MCF 10A (cell line): ENCODE measurements around the gene RNF144B. TPM values are rescaled to one million over a fixed set of nuclear protein-coding genes. Genes with fewer than 3 reads are reported as not detected.

Source experiments
- BruUV-seq: library from RNA; stranded (reverse); fragments of 400-500 nt; replicated peaks from 2 replicates; lab custom pipeline; 2021; lab: Mats Ljungman, UMichigan
- CTCF ChIA-PET: fragments of 300-600 bp; sonication (Branson Sonifier 250); formaldehyde crosslinking; extraction: SDS; loops from one replicate; lab custom pipeline; 2021; ENCODE audit warnings: antibody characterized with exemption, inconsistent platforms; lab: Yijun Ruan, JAX
- POLR2A ChIA-PET: fragments of 300-600, 350-650 bp; sonication (Branson Sonifier 250); formaldehyde crosslinking; extraction: SDS; loops from one replicate; lab custom pipeline; 2020; ENCODE audit warnings: antibody characterized with exemption, inconsistent platforms; lab: Yijun Ruan, JAX
- DNase-seq: peaks from one replicate; pipeline ENCODE4 v3.0.0-alpha.2; 2018; ENCODE audit not compliant: unreplicated experiment
- H3K27ac Mint-ChIP-seq: one replicate; pipeline ENCODE4 v1.8.0; 2022; ENCODE audit warnings: mild to moderate bottlenecking, low read depth, mixed read lengths; ENCODE audit not compliant: unreplicated experiment
- H3K27me3 Mint-ChIP-seq: one replicate; pipeline ENCODE4 v1.8.0; 2022; ENCODE audit warnings: mixed read lengths; ENCODE audit not compliant: insufficient read depth, unreplicated experiment
- H3K36me3 Mint-ChIP-seq: one replicate; pipeline ENCODE4 v1.8.0; 2022; ENCODE audit warnings: mild to moderate bottlenecking, moderate library complexity, mixed read lengths; ENCODE audit not compliant: insufficient read depth, unreplicated experiment
- H3K4me1 Mint-ChIP-seq: one replicate; pipeline ENCODE4 v1.8.0; 2022; ENCODE audit warnings: mixed read lengths; ENCODE audit not compliant: insufficient read depth, unreplicated experiment
- H3K4me3 Mint-ChIP-seq: one replicate; pipeline ENCODE4 v1.8.0; 2022; ENCODE audit warnings: mild to moderate bottlenecking, moderate library complexity, mixed read lengths; ENCODE audit not compliant: unreplicated experiment
- H3K9me3 Mint-ChIP-seq: one replicate; pipeline ENCODE4 v1.8.0; 2022; ENCODE audit warnings: mixed read lengths; ENCODE audit not compliant: unreplicated experiment
- intact Hi-C: fragments of 100-400 bp; cut with micrococcal nuclease; formaldehyde crosslinking; loops from 2 replicates; pipeline ENCODE4 v1.14.1; 2022
- total RNA-seq: library from RNA; stranded (reverse); gene quantifications from 2 replicates; pipeline ENCODE4 v1.2.3, GENCODE V29; 2022
- TF ChIP-seq, protein P1 (sequence below): fragments of 200-600 bp; IDR thresholded peaks from one replicate; pipeline ENCODE4 v1.8.0; 2022; ENCODE audit warnings: antibody characterized with exemption, mild to moderate bottlenecking; ENCODE audit not compliant: unreplicated experiment

RNF144B gene
- total RNA-seq, 1 experiment from 2014 or later = 57.9 TPM

- POLR2A ChIA-PET = no interaction called here
- Mint-ChIP-seq H3K4me1 (peaks cover 5% of the 10 kb centered on the region), H3K4me3 (no peak overlapping the region), H3K36me3 (no peaks in the 10 kb centered on the region), H3K27me3 (no peaks in the 10 kb centered on the region), H3K9me3 (peaks cover 4% of the 10 kb centered on the region), H3K27ac (no peak overlapping the region)
- intact Hi-C loops = no loop called here
- no TSS peak for BruUV-seq
- TF ChIP-seq, protein P1, sequence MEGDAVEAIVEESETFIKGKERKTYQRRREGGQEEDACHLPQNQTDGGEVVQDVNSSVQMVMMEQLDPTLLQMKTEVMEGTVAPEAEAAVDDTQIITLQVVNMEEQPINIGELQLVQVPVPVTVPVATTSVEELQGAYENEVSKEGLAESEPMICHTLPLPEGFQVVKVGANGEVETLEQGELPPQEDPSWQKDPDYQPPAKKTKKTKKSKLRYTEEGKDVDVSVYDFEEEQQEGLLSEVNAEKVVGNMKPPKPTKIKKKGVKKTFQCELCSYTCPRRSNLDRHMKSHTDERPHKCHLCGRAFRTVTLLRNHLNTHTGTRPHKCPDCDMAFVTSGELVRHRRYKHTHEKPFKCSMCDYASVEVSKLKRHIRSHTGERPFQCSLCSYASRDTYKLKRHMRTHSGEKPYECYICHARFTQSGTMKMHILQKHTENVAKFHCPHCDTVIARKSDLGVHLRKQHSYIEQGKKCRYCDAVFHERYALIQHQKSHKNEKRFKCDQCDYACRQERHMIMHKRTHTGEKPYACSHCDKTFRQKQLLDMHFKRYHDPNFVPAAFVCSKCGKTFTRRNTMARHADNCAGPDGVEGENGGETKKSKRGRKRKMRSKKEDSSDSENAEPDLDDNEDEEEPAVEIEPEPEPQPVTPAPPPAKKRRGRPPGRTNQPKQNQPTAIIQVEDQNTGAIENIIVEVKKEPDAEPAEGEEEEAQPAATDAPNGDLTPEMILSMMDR = no peak
- CTCF ChIA-PET = no interaction called here
- no peak for DNase-seq
Measured at GRCh38 chr6:18367371-18367770, 19.8 kb upstream of the RNF144B start.

GRCh38 chr6:18368277-18369105 is 18.7 kb upstream of the RNF144B start:
- DNase-seq = no peak
- TF ChIP-seq, protein P1 = no peak
- H3K27me3 Mint-ChIP-seq = no peaks in the 10 kb centered on the region
- no peak overlapping the region for H3K4me3 Mint-ChIP-seq
- H3K36me3 Mint-ChIP-seq = no peaks in the 10 kb centered on the region
- H3K9me3 Mint-ChIP-seq = peaks cover 7% of the 10 kb centered on the region
- CTCF ChIA-PET = interaction anchor here (1.6 to 2.3 kb wide), 2 partner anchors 18 to 22 kb away, joined by 4 to 9 read pairs; no protein-coding TSS in a partner anchor
- POLR2A ChIA-PET = interaction anchor here (1.0 to 3.2 kb wide), 2 partner anchors 10 to 19 kb away, joined by 3 to 28 read pairs; partner anchors contain the start of gene RNF144B
- intact Hi-C loops = no loop called here
- peaks cover 6% of the 10 kb centered on the region for H3K4me1 Mint-ChIP-seq
- H3K27ac Mint-ChIP-seq = no peak overlapping the region
- BruUV-seq = no TSS peak

DNA sequence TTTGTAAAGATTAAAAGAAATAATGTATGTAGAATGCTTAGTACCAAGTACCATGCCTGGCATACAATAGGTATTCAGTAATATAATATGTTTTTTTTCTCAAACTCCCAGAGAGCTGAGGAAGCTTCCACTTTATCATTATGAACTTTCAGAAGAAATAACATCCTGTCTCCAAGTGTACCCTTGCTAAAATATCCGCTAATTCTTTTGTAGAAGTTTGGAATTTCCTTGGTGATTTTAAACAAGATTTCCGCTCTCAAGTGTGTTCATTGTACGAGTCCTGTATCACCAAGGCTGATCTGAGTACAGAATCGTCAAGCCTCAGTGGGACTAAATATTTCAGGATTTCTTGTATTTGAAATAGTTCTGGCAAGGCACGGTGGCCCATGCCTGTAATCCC is 16.1 kb upstream of the RNF144B start:
- TF ChIP-seq, protein P1 = no peak
- H3K4me3 Mint-ChIP-seq = no peak overlapping the region
- POLR2A ChIA-PET = interaction anchor here (1.0 to 3.2 kb wide), 5 partner anchors 9 to 30 kb away, joined by 3 to 28 read pairs (median 5); partner anchors contain the start of gene RNF144B
- intact Hi-C loops = no loop called here
- DNase-seq = no peak
- H3K27me3 Mint-ChIP-seq = no peaks in the 10 kb centered on the region
- H3K36me3 Mint-ChIP-seq = no peaks in the 10 kb centered on the region
- no peak overlapping the region for H3K27ac Mint-ChIP-seq
- H3K4me1 Mint-ChIP-seq = peaks cover 6% of the 10 kb centered on the region
- CTCF ChIA-PET = no interaction called here
- no TSS peak for BruUV-seq
- peaks cover 7% of the 10 kb centered on the region for H3K9me3 Mint-ChIP-seq

DNA sequence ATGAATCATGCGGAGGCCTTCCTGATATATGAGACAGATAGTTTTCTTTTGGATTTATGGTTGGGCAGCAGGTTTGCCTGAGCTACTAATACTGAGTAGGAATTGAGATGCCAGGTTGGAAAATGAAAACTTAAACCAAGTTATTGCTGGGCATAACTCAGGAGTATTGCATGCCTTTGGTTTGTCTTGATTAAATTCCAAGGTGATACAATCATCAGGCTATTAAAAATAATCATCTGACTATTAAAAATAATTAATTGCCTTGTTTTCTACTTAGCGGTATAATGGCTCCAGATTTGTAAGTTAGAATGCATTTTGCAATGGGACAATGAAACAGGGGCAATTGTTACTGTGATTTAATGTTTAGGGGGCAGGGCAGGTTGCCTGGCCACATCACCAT is 15.5 kb upstream of the RNF144B start:
- no TSS peak for BruUV-seq
- CTCF ChIA-PET = no interaction called here

More for the DNA sequence above, 15.5 kb upstream of the RNF144B start:
- intact Hi-C loops = no loop called here
- TF ChIP-seq, protein P1 = no peak
- Mint-ChIP-seq H3K27ac (no peak overlapping the region), H3K4me1 (peaks cover 6% of the 10 kb centered on the region), H3K27me3 (no peaks in the 10 kb centered on the region), H3K36me3 (no peaks in the 10 kb centered on the region), H3K4me3 (no peak overlapping the region), H3K9me3 (peaks cover 7% of the 10 kb centered on the region)
- no peak for DNase-seq
- POLR2A ChIA-PET = interaction anchor here (1.8 to 3.2 kb wide), 2 partner anchors 10 to 16 kb away, joined by 5 to 28 read pairs; partner anchors contain the start of gene RNF144B
